ENCODE data around the gene LIFR. TPM values are rescaled to one million over a fixed set of nuclear protein-coding genes. Genes with fewer than 3 reads are reported as not detected.

The LIFR gene
- total and polyA plus RNA-seq, 2 donors (not counting 3 experiments of a cell fraction or from before 2014, with no cell fraction given), result 4.1 to 36.4 TPM

DNA sequence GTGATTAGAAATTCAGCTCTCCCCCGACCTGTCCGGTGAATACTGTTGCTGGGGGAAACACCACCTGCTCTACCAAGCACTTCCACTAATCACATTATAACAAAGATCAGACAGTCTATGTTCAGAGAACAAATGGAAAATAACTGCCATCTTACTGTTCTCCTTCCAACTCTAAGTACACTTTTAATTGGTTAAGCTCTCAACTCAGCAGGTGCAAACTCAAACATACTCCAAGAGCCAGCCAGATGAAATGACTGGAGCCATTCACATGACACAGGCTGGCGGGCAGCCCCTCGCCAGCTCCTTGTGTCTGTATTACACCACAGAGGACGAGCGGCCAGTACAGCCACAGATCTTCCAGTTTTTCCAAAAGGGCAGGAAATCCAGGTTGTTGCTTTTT lies 16.1 kb downstream of the LIFR start:
- no peak overlapping the region for H3K4me2 ChIP-seq (ENCODE audit: insufficient read depth, low read length)
- no peaks in the 10 kb centered on the region for H3K27me3 ChIP-seq (ENCODE audit: control insufficient read depth in 2 of 2, insufficient read depth in 2 of 2, low read length in 2 of 2)
- no peaks in the 10 kb centered on the region for H3K9me1 ChIP-seq (replicated peaks; ENCODE audit: control insufficient read depth, extremely low read depth, insufficient read depth, low read length)
- H3K9me3 ChIP-seq (replicated peaks; ENCODE audit: control insufficient read depth, insufficient read depth, low read length), result no peaks in the 10 kb centered on the region
- H3K9ac ChIP-seq (replicated peaks; ENCODE audit: extremely low read depth, insufficient read depth, low read length), result no peak overlapping the region
- intact Hi-C loops (cut with micrococcal nuclease), result no loop called here
- DNase-seq (ENCODE audit: low read depth, low spot score) (peak; percentile 12), FAIRE-seq (no peak)
- BruUV-seq (replicated peaks), result no TSS peak
- TF ChIP-seq MYC (IDR thresholded peaks at IDR 0.05; ENCODE audit: low read depth, low read length) (no peak), JUN (IDR thresholded peaks at IDR 0.05; ENCODE audit: borderline replicate concordance, insufficient read depth, insufficient read length, low read depth) (no peak), POLR2AphosphoS5 (IDR thresholded peaks at IDR 0.05; ENCODE audit: insufficient read depth, low read depth, low read length) (no peak)
- CTCF ChIA-PET, result interaction anchor here (1.6 to 5.7 kb wide), 3 partner anchors 13 to 270 kb away, joined by 3 to 44 read pairs (median 10); no protein-coding TSS in a partner anchor
- dilution Hi-C loops (cut with MboI; ENCODE audit: extremely low pct_ligation_motif_present, low sequenced_read_pairs), result no loop called here
- H4K20me1 ChIP-seq (replicated peaks; ENCODE audit: control insufficient read depth, extremely low read depth, insufficient read depth, low read length), result no peaks in the 10 kb centered on the region
- no peaks in the 10 kb centered on the region for H3K4me1 ChIP-seq (ENCODE audit: control insufficient read depth, extremely low read depth, insufficient read depth, low read length)
- no peak overlapping the region for H3K4me3 ChIP-seq (replicated peaks in 1 of 3; ENCODE audit: insufficient read depth in 1 of 3, low read depth in 1 of 3, low read length in 3 of 3)
- no peaks in the 10 kb centered on the region for H3K36me3 ChIP-seq (ENCODE audit: control insufficient read depth in 2 of 2, extremely low read depth in 1 of 2, insufficient read depth in 2 of 2, low read length in 2 of 2)
- H2AFZ ChIP-seq (ENCODE audit: low read depth, low read length), result no peak overlapping the region
- no peak overlapping the region for H3K27ac ChIP-seq (ENCODE audit: insufficient read depth, low read depth, low read length)
- POLR2A ChIA-PET, result no interaction called here
- H3K79me2 ChIP-seq (ENCODE audit: control insufficient read depth, insufficient read depth, low read length), result no peaks in the 10 kb centered on the region

DNA sequence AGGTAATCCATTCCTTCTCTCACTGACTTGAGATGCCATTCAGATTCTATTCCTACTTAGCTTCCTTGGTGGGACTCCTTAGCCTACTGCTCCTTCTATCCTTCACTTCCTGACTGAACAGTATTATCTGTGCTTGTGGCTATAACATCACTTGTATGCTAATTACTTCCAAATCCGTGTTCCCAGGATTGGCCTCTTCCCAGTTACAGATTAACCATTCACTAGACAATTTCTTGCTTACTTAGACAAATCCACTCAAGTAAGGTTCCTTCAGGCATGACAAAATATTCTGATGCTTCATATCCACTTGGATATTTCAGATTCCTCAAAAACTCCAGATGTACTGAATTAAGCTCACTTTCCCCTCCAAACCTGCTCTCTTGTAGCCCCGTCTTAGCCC lies 18.3 kb downstream of the LIFR start:
- H4K20me1 ChIP-seq (replicated peaks; ENCODE audit: control insufficient read depth, extremely low read depth, insufficient read depth, low read length), result no peaks in the 10 kb centered on the region
- no peaks in the 10 kb centered on the region for H3K79me2 ChIP-seq (ENCODE audit: control insufficient read depth, insufficient read depth, low read length)
- BruUV-seq (replicated peaks), result no TSS peak
- H3K9ac ChIP-seq (replicated peaks; ENCODE audit: extremely low read depth, insufficient read depth, low read length), result no peak overlapping the region
- TF ChIP-seq POLR2AphosphoS5 (IDR thresholded peaks at IDR 0.05; ENCODE audit: insufficient read depth, low read depth, low read length) (no peak), EZH2 (IDR thresholded peaks at IDR 0.05; ENCODE audit: borderline replicate concordance, low read depth, low read length, severe bottlenecking) (no peak), JUN (IDR thresholded peaks at IDR 0.05; ENCODE audit: borderline replicate concordance, insufficient read depth, insufficient read length, low read depth) (no peak), GATA2 (IDR thresholded peaks at IDR 0.05; ENCODE audit: insufficient read depth, insufficient read length, low read depth, low read length) (no peak), POLR2A (IDR thresholded peaks at IDR 0.05; ENCODE audit: low read depth, low read length) (no peak), FOS (IDR thresholded peaks at IDR 0.05; ENCODE audit: borderline replicate concordance, insufficient read depth, low read length) (no peak), MYC (IDR thresholded peaks at IDR 0.05; ENCODE audit: low read depth, low read length) (no peak)
- TF ChIP-seq, protein P1, sequence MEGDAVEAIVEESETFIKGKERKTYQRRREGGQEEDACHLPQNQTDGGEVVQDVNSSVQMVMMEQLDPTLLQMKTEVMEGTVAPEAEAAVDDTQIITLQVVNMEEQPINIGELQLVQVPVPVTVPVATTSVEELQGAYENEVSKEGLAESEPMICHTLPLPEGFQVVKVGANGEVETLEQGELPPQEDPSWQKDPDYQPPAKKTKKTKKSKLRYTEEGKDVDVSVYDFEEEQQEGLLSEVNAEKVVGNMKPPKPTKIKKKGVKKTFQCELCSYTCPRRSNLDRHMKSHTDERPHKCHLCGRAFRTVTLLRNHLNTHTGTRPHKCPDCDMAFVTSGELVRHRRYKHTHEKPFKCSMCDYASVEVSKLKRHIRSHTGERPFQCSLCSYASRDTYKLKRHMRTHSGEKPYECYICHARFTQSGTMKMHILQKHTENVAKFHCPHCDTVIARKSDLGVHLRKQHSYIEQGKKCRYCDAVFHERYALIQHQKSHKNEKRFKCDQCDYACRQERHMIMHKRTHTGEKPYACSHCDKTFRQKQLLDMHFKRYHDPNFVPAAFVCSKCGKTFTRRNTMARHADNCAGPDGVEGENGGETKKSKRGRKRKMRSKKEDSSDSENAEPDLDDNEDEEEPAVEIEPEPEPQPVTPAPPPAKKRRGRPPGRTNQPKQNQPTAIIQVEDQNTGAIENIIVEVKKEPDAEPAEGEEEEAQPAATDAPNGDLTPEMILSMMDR (IDR thresholded peaks at IDR 0.05; ENCODE audit: extremely low read depth in 1 of 2, insufficient read depth in 1 of 2, low read depth in 1 of 2, low read length in 2 of 2), result no peak
- TF ChIP-seq, protein P2, sequence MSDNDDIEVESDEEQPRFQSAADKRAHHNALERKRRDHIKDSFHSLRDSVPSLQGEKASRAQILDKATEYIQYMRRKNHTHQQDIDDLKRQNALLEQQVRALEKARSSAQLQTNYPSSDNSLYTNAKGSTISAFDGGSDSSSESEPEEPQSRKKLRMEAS (IDR thresholded peaks at IDR 0.05; ENCODE audit: insufficient read depth, insufficient read length), result no peak
- FAIRE-seq (no peak), DNase-seq (ENCODE audit: low read depth, low spot score) (no peak)
- CTCF ChIA-PET, result interaction anchor here (1.0 to 5.7 kb wide), 4 partner anchors 20 to 97 kb away, joined by 4 to 44 read pairs (median 6); no protein-coding TSS in a partner anchor
- intact Hi-C loops (cut with micrococcal nuclease) (no loop called here), dilution Hi-C loops (cut with MboI; ENCODE audit: extremely low pct_ligation_motif_present, low sequenced_read_pairs) (no loop called here)
- H3K4me2 ChIP-seq (ENCODE audit: insufficient read depth, low read length), result no peak overlapping the region
- H3K27ac ChIP-seq (ENCODE audit: insufficient read depth, low read depth, low read length), result no peak overlapping the region
- no peaks in the 10 kb centered on the region for H3K9me3 ChIP-seq (replicated peaks; ENCODE audit: control insufficient read depth, insufficient read depth, low read length)
- H2AFZ ChIP-seq (ENCODE audit: low read depth, low read length), result no peak overlapping the region
- no peaks in the 10 kb centered on the region for H3K4me1 ChIP-seq (ENCODE audit: control insufficient read depth, extremely low read depth, insufficient read depth, low read length)
- no peak overlapping the region for H3K4me3 ChIP-seq (replicated peaks in 1 of 3; ENCODE audit: insufficient read depth in 1 of 3, low read depth in 1 of 3, low read length in 3 of 3)
- no peaks in the 10 kb centered on the region for H3K36me3 ChIP-seq (ENCODE audit: control insufficient read depth in 2 of 2, extremely low read depth in 1 of 2, insufficient read depth in 2 of 2, low read length in 2 of 2)
- H3K27me3 ChIP-seq (ENCODE audit: control insufficient read depth in 2 of 2, insufficient read depth in 2 of 2, low read length in 2 of 2), result no peaks in the 10 kb centered on the region
- no peaks in the 10 kb centered on the region for H3K9me1 ChIP-seq (replicated peaks; ENCODE audit: control insufficient read depth, extremely low read depth, insufficient read depth, low read length)
- POLR2A ChIA-PET, result no interaction called here
